GM21529 (cell line): ENCODE data around the gene CUL4A.
"Not testable (repeated sequence)": the region's sequence is repeated elsewhere in the genome, so short reads cannot be mapped to it uniquely, and the experiment has no call there.

Source experiments
- ATAC-seq: cut with Tn5 transposase; IDR thresholded peaks from one replicate; pipeline ENCODE4 v1.9.1; 2021; ENCODE audit not compliant: unreplicated experiment

CUL4A gene

DNA sequence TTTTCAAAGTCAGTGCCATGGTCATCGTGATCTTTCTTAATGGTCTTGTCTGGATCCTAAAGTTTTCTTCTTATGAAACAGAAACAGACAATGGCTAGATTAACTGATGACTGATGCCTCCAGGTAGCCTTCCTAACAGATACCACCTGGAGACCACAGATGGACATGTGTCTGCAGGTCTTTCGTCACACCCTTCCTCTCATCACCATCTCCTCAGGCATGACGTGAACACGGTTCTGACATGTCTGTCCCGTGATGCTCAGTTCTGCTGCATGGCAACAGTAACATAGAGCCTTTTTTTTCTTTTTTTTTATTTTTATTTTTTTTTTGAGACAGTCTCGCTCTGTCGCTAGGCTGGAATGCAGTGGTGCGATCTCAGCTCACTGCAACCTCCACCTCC, 74.5 kb downstream of the CUL4A start:
- no peak for ATAC-seq

DNA sequence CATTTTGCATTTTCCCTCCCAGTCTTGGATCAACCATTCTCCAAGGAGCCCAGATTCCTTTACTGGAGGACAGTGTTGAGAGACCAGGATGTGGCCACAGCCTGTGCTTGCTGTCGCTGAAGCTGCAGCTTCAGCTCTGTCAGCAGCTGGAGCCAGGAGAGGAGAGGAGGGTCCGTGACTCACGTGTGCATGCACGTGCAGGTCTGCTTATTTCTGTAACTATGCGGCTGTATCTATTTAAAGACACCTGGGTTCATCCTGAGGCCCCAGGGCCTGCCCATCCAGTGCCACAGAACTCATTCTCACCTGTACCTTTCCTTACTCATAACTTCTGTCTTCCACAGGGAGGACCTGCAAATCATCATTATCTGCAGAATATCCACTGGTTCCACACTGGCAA, 79.5 kb downstream of the CUL4A start:
- no peak for ATAC-seq

DNA sequence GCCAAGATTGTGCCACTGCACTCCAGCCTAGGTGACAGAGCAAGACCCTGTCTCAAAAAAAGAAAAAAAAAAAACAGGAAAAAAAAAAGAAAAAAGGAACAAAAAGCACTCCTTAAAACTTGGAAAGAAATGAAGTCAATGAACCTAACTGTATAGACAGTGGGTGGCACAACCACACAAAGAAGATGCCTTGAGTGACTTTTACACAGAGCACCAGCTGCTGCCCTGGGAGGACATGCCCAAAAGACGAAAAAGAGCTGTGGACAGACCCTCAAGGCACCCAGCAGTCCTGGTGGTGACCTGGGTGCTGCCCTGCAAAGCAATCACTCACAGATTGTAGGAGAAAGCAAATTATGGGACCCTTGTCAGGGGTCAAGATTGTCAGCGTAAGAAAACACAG, 81.7 kb downstream of the CUL4A start:
- no peak for ATAC-seq

DNA sequence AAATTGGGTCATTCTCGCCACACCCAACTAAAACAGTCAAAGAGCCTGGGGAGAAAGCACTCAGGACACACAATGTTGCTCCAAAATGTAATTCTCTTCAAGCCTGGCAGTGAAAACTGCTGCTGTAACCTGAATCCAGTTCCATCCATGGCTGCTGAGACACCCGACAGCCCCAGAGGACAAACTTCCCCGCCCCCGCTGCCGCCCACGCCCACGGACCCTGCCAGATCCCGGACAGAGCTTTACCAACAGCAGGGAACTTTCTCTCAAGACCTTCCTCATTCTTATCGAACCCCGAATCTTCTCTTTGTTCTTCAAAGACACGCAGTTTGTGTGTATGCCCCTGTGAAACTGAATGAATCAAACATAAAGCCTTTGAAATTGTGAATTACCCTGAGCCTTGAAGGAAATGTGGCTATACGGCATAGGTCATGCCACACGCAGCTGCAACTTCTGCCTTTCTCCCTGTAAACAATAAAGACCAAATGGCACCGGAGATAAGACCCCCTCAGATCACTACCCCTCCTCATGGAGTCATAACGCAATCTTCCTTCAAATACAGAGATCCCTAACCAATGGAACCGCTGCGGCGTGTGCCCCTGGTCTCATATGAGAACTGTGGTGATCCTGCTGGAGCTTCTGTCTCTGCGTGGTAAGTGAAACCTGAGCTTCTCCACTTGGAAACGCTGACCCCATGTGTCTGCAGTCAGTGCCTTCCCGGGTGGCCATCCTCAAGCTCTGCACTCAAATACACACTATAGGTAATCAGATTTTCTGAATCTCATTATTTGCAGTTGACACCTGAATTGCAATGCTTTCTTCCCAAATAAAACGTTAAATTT, 82.8 kb downstream of the CUL4A start:
- no peak for ATAC-seq

DNA sequence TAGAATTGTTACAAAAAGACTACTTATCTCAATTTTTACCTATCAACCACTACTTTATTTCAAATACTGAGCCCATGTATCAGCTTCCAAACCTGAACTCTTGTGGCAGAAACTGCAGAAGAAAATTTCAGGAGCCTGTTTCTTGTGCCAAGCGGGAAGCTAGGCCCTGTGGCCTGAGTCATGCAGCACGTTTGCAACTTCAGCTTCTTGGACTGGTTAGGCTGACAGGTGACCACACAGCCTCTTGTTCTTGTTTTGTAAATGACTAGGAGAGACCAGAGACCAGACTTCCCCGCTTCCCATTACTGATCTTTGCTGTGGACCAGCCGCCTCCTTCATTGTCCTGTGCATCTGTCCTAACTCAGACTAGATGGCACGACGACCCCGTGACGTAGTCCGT, 84.3 kb downstream of the CUL4A start:
- no peak for ATAC-seq

DNA sequence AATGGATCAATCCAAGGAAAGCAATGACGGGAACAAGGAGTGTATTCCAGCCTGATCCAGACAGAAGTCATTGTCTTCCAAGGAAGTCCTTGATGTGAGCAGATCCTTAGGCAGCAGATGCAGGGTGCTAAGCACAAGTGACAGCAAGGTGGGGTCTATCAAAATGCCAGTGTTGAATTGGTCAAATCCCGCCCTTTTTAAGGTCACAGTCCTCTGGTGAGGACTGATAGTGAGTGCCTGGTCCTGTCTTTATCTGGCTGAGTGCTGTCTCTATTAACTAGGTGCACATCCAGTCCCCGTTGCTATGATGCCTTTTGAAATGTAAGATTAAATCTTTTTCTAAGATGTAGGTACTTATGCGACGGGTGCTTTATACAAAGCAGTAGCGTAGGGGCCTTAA, 86.4 kb downstream of the CUL4A start:
- ATAC-seq, result no peak

DNA sequence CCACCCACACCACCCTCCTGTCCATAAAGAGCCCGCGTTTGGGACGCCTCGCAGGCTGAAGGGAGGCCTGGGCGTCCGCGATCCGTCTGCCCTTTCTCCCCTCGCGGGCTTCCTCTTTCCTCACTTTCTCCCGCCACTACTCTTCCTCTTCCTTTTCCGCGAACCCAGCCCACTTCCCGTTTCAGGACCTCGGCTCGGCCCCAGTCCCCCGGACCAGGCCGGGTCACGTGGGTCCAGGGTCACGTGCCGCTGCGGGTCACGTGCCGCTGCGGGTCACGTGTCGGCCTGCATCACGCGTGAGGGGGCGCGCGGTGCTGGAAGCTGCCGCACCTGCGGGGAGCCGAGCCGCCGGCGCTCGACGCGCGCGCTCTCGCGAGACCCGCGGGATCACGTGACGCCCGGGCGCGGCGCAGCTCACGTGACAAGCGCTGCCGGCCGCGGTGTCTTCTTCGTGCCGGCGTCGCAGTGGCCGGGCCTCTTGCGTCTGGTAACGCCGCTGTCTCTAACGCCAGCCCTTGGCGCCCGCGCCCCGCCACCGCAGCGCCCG, 87.5 kb downstream of the CUL4A start, which contains the start of gene LAMP1:
TSS of gene LAMP1 (plus strand) at position 417 of the 547 bp plus-strand sequence. CDS start 196 bp downstream, outside the sequence.
- peak; percentile 76 for ATAC-seq

DNA sequence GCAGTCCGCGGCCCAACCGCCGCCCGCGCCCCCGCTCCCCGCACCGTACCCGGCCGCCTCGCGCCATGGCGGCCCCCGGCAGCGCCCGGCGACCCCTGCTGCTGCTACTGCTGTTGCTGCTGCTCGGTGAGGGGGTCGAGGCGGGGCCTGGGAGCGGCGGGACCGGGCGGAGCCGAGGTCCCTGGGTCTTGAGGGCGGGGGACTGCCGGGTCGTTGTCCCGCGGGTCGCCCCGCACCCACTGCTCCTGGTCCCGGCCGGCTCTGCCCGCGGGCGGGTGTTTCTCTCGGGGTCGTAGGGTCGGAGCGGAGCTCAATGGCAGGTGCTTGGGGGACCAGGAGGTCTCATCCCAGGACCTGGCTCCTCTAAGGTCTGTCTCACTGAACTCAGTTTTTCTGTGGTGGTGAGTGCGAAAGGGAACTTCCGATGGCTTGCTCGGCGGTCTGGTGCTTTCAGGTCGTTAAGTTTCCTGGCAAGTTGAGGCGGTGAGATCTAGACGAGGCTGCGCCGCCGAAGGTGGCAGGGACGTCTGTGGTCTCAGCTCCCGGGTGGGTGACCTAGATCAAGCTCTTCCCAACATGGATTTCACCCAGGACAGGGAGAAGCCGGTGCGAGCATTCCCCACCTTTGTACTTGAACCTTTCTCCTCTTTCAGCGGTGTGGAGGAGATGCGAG, 88.1 kb downstream of the CUL4A start:
- peak; percentile 31 for ATAC-seq

DNA sequence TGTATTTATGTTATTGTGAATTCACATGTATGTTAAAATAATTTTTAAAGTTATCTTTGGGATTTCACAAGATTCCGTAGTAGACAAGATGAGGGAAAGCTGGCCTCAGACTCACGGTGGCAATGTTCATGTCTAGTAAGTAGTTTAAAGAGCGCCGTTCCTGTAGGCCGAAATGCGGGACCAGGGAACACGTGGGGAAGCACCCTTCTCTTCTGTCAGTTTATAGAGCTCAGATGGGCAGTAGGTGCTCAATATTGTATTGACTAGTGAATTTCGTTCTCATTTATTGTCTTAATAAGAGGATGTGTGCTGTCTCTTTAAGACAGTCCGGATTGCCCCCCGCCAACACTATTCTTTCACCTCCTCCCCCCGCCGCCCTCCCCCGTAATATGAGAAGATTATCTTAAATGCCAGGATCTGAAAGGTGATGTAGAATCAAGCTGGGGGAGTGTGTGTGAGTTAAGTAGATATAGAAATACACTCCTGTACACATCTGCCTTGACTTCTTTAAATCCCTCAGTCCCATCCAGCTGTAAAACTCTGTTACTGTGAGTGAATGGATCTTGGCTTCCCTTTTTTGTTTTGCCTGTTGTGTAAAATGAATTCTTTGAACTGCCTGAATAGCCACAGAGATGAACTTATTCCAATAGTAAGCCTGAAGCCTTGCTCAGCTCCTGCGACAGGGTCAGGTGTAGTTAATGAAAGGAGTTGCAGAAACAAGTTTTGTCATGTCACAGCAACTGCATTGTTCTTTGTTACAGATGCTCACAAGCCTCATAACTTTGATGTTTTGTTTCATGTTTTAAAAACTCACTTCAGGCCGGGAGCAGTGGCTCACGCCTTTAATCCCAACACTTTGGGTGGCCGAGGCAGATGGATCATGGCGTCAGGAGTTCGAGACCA, 88.9 kb downstream of the CUL4A start:
- ATAC-seq, result no peak

DNA sequence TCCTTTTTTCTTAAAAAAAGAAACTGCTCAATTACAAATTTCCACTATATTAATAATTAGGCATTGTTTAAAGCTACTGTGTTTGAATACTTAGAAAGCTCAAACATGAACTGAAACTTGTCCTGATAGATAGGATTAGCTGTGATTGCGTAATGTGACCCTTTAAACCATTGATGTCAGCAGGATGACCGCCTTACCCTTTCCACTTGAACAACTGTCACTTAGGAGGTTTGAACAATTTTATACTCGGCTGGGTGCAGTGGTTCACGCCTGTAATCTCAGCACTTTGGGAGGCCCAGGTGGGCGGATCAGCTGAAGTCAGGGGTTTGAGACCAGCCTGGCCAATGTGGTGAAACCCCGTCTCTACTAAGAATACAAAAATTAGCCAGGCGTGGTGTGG, 90.5 kb downstream of the CUL4A start:
- no peak for ATAC-seq

DNA sequence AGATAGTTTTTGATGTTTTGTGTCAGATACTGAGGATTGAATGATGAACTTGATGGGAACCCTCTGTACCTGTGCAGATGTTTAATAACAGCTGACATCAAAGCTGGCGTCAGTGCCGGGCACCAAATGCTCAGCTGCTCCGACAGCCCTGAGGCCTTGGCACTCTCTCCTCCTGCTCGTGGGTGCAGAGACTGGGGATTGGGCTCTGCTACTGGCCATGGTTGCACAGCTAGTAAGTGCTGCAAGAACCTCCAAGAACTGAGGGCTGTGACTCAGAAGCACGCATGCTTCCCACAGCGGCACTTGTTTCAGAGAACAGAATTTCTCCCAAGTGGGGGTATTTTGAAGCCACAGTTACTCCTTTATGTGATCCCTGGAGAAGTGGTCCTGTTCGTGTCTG, 93.6 kb downstream of the CUL4A start:
- ATAC-seq, result no peak

DNA sequence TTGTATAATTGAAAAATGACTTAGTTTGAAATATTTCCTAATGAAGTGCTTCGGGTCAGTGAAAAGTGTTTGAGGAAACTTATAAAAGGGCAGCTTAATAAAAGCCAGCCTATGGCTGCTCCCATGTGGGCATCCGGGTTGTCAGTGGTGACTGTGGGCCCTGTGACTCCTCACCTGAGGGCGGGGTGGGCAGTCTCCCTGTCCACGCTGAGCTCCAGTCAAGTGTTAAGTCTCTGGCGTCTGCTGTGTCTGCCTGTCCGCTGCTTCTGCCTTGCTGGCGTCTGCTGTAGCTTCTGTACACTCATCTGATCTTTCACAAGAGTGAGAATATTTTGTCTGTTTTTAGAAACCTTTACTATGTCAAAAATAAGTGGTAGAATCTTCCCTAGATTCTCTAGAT, 94.7 kb downstream of the CUL4A start:
- no peak for ATAC-seq

DNA sequence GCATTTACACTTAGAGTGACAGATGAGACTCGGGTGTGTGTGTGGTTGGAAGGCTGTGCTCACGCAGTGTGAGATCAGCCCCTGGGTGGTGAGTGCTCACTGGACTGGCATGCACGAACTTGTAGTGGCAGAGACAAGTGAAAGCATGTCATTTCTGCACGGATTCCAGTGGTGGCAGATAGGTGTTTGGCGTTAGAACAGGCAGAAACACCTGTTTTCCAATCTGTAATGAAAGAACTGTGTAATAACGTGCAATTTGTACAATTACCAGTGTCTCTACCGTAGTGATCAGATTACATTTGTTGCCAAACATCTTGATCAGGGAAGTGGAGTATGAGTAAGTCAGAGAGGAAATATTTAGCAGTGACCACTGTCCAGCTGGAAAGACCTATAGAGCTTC, 95.8 kb downstream of the CUL4A start:
- ATAC-seq, result no peak

DNA sequence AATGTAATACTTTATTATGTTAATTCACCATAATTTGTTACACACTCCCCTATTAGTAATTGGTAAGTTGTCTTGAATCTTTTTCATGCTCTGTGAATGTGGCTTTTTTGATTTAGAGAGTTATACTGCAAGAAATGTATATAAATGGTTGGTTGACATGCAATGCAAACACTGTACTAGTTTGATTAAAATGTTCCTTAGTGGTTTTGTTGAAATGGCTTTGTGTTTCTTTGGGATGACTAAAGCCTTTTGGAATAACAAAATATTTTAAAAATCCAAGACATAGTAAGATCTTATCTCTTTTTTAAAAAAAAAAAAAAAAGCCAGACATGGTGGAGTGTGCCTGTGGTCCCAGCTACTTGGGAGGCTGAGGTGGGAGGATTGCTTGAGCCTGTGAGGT, 98.1 kb downstream of the CUL4A start:
- ATAC-seq, result no peak

DNA sequence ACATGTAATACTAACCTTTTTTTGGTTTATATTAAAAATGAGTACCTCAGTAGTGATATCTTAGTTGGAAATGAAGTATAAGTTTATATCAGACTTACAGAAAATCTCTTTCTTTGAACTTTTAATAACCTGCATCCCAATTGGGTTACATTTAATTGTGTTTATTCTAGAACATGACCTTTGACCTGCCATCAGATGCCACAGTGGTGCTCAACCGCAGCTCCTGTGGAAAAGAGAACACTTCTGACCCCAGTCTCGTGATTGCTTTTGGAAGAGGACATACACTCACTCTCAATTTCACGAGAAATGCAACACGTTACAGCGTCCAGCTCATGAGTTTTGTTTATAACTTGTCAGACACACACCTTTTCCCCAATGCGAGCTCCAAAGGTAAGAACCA, 100.1 kb downstream of the CUL4A start:
- no peak for ATAC-seq

DNA sequence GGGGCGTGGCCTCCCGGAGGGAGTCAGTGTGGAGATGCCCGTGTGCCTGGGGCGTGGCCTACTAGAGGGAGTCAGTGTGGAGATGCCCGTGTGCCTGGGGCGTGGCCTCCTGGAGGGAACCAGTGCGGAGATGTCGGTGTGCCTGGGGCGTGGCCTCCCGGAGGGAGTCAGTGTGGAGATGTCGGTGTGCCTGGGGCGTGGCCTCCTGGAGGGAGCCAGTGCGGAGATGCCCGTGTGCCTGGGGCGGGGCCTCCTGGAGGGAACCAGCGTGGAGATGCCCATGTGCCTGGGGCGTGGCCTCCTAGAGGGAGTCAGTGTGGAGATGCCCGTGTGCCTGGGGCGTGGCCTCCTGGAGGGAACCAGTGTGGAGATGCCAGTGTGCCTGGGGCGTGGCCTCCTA, 104.7 kb downstream of the CUL4A start:
- ATAC-seq, result not testable (repeated sequence)

DNA sequence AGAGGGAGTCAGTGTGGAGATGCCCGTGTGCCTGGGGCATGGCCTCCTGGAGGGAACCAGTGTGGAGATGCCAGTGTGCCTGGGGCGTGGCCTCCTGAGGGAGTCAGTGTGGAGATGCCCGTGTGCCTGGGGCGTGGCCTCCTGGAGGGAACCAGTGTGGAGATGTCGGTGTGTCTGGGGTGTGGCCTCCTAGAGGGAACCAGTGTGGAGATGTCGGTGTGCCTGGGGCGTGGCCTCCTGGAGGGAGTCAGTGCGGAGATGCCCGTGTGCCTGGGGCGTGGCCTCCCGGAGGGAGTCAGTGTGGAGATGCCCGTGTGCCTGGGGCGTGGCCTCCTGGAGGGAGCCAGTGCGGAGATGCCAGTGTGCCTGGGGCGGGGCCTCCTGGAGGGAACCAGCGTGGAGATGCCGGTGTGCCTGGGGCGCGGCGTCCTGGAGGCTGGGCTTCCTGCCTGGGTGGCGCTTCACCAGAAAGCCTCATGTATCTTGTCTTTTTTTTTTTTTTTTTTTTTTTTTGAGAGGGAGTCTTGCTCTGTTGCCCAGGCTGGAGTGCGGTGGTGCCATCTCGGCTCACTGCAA, 105.6 kb downstream of the CUL4A start:
- not testable (repeated sequence) for ATAC-seq

DNA sequence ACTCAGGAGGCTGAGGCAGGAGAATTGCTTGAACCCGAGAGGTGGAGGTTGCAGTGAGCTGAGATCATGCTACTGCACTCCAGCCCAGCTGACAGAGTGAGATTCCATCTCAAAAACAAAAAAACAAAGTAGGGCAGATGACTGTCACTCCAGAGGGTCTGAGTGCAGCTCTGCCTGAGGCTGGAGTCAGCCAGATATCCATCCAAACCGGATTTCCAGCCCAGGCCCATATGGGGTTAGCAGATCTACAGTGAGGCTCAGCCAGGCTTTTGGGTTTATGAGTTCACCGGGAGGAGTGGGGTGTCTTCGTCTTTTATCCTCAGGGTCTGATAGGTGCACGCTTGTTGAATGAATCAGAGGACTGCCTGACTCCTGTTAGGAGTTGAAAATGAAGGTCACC, 106.6 kb downstream of the CUL4A start:
- no peak for ATAC-seq
